Stomach smooth muscle (tissue), 2 donors: ENCODE results near the gene TCEAL3.
"Not testable (repeated sequence)": the region's sequence is repeated elsewhere in the genome, so short reads cannot be mapped to it uniquely, and the experiment has no call there.

Experiments
- H3K27ac ChIP-seq: one replicate; pipeline ENCODE4 v1.7.0; 2013; ENCODE audit warnings: mild to moderate bottlenecking, low read length, inconsistent platforms
- H3K27me3 ChIP-seq, 2 donors: one replicate each; pipeline ENCODE4 v1.7.0; 2013; ENCODE audit warnings: low read length in 2 of 2; ENCODE audit not compliant: insufficient read depth in 2 of 2, control insufficient read depth in 1 of 2
- H3K36me3 ChIP-seq, 2 donors: one replicate each; pipeline ENCODE4 v1.7.0; 2013; ENCODE audit warnings: low read length in 2 of 2; ENCODE audit not compliant: control insufficient read depth in 2 of 2, insufficient read depth in 2 of 2
- H3K4me1 ChIP-seq: one replicate; pipeline ENCODE4 v1.7.0; 2013; ENCODE audit warnings: low read length; ENCODE audit not compliant: control insufficient read depth, insufficient read depth
- H3K4me3 ChIP-seq, 2 donors: one replicate each; pipeline ENCODE4 v1.7.0; 2013; ENCODE audit warnings: low read length in 2 of 2
- H3K9ac ChIP-seq, 2 donors: one replicate each; pipeline ENCODE4 v1.7.0; 2013; ENCODE audit warnings: low read length in 2 of 2, mild to moderate bottlenecking in 1 of 2
- H3K9me3 ChIP-seq, 2 donors: one replicate each; pipeline ENCODE4 v1.7.0; 2013; ENCODE audit warnings: low read length in 2 of 2; ENCODE audit not compliant: control insufficient read depth in 2 of 2
- donor health status: healthy.
- donor health status: Pancreatic carcinoma.

The TCEAL3 gene

DNA sequence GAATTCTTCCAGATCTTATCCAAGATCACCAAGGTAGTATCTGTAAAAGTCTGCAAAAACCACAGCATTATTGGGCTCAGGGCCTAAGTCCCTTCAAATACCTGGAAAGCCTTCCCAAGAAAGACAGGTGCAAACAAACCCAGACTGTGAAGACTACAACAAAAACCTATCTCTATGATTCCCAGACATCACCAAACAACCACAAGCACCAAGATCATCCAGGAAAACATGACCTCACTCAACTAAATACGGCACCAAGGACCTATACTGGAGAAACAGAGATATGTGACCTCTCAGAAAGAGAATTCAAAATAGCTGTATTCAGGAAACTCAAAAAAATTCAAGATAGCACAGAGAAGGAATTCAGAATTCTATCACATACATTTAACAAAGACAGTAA, 36.4 kb downstream of the TCEAL3 start:
- Histone ChIP-seq H3K4me3 (no peak overlapping the region), H3K27me3 (peaks cover 0 to 14% of the 10 kb centered on the region in 2 donors), H3K9ac (no peak overlapping the region)

DNA sequence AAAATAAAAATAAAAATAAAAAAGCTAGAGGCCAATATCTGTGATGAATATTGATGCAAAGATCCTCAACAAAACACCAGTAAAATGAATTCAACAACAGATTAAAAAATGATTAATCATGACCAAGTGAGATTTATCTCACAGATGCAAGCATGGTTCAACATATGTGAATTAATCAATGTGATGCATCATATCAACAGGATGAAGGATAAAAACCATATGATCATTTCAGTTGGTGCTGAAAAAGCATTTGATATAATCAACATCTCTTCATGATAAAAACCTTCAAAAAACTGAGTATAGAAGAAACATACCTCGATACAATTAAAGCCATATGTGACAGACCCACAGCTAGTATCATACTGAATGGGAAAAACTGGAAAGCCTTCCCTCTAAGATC, 39.9 kb downstream of the TCEAL3 start:
- Histone ChIP-seq H3K9me3 (peaks cover 0 to 3% of the 10 kb centered on the region in 2 donors), H3K4me1 (no peaks in the 10 kb centered on the region), H3K4me3 (no peak overlapping the region), H3K27ac (no peak overlapping the region), H3K9ac (no peak overlapping the region), H3K27me3 (peaks cover 0 to 10% of the 10 kb centered on the region in 2 donors), H3K36me3 (no peaks in the 10 kb centered on the region)

More for the DNA sequence above, 36.4 kb downstream of the TCEAL3 start:
- Histone ChIP-seq H3K27ac (no peak overlapping the region), H3K36me3 (no peaks in the 10 kb centered on the region), H3K9me3 (peaks cover 0 to 3% of the 10 kb centered on the region in 2 donors), H3K4me1 (no peaks in the 10 kb centered on the region)

DNA sequence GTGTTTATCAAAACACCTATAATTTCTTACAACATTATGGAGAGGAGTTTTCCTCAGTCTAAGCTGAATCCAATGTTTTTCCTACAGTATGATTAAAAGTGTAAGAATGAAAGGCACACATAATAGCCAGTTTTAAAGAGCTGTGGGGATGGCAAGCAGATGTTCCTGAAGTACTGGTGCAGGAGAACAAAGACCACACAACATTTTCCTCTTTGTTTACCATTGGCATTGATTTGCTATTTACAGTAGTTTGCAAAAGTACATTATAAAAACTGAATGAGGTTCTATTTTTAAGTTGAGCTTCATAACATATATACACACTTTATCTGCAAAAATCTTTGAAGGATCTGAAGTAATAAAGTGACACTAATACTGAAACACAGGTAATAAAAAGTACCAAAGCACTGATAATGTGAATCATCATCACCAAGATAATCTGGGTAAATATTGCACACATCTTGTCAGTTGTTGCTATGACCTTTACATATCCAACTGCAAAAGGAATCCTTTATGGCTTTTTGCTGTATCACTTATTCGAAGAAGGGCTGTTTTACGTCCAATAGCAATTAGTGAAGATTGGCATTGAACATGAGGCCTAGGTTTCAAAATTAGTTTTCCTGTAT, 43.5 kb downstream of the TCEAL3 start:
- Histone ChIP-seq H3K9ac (no peak overlapping the region), H3K4me1 (no peaks in the 10 kb centered on the region), H3K36me3 (no peaks in the 10 kb centered on the region), H3K27ac (no peak overlapping the region), H3K4me3 (no peak overlapping the region), H3K9me3 (no peaks in the 10 kb centered on the region), H3K27me3 (no peaks in the 10 kb centered on the region)

DNA sequence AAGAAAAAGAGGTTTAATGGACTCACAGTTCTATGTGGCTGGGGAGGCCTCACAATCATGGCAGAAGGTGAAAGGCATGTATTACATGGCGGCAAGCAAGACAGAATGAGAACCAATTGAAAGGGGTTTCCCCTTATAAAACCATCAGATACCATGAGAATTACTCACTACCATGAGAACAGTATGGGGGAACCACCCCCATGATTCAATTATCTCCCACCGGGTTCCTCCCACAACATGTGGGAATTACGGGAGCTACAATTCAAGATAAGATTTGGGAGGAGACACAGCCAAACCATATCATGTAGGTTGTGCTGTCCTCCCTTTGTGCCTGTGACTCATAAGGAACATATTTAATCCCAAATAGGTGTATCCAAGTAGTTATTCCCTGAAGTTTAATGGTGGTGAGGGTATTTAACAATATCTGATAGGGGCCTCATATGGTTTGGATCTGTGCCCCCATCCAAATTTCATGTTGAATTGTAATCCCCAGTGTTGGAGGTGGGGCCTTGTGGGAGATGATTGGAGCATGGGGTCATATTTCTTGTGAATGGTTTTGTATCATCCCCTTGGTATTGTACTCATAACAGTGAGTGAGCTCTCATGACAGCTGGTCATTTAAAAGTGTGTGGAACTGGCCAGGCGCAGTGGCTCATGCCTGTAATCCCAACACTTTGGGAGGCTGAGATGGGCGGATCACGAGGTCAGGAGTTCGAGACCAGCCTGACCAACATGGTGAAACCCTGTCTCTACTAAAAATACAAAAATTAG, 47.7 kb downstream of the TCEAL3 start:
- peaks cover 0 to 13% of the 10 kb centered on the region in 2 donors for H3K27me3 ChIP-seq
- H3K27ac ChIP-seq, H3K36me3 ChIP-seq, H3K9ac ChIP-seq, H3K4me3 ChIP-seq, H3K9me3 ChIP-seq, H3K4me1 ChIP-seq: not testable (repeated sequence)

DNA sequence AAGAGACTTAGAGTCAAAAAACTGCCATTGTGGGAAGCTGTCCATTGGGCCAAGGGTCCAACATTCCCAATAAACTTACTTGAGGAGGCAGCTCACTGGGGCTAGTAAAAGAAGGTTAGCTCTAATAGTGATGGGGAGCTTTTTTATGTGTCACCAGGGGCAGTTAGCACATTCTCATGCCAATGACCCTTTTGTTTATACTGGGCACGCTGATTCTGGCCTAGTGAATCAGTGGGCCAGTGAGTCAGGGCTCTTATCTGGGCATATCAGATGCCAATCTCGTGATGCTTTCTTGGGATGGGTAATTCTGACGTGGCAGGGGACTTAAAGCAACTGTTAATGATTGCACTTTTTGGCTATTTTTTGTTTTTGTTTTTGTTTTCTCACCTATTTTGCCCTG, 48.9 kb downstream of the TCEAL3 start:
- H3K27me3 ChIP-seq = peaks cover 0 to 16% of the 10 kb centered on the region in 2 donors
- no peak overlapping the region for H3K27ac ChIP-seq
- H3K4me3 ChIP-seq = no peak overlapping the region
- H3K36me3 ChIP-seq = no peaks in the 10 kb centered on the region
- H3K9ac ChIP-seq = no peak overlapping the region
- H3K4me1 ChIP-seq = no peaks in the 10 kb centered on the region
- no peaks in the 10 kb centered on the region for H3K9me3 ChIP-seq

DNA sequence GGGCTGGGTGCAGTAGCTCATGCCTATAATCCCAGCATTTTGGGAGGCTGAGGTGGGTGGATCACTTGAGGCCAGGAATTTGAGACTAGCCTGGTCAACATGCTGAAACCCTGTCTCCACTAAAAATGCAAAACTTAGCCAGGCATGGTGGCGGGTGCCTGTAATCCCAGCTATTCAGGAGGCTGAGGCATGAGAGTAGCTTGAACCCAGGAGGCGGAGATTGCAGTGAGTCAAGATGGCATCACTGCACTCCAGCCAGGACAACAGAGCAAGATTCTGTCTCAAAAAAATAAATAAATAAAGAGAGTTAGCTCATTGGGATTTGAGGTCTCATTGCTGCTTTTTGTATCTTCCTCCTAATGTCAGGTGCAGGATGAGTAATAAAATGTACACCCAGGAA, 49.3 kb downstream of the TCEAL3 start:
- H3K4me1 ChIP-seq, H3K9me3 ChIP-seq, H3K36me3 ChIP-seq, H3K9ac ChIP-seq, H3K4me3 ChIP-seq, H3K27ac ChIP-seq: not testable (repeated sequence)
- H3K27me3 ChIP-seq = peaks cover under 1 to 16% of the 10 kb centered on the region in 2 donors

DNA sequence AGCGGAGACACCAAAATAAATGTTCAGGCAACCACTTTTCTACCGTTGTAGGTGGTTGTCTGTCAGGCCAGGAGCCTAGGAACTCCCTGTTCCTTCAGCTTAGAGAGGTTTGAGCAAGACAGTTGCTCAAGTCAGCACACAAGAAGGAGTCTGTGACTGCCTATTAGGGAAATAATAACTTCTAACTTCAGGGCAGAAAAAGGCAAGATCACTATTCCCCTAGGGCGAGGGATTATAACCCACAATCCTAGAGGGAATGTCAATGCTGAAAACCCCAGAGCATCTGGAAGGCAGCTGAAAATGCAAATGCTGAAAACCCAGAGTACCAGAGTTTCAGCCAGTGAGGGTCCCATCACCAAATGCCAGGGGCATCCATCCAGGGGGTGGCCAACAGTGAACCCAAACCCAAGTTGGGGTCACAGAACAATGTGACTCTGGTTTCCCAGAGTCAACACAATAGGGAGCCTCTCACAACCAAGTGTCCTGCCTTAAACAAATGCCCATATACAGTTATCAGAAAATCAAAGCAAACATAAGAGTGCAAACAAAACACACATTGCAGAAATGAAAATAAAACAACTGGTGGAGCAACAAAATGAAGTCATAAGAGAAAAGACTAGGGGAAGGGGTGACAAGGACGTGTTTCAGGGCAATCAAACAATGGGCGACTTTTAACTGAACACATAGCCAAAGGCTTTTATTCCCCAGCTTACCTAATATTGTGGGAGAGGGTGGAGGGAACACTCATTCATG, 51.1 kb downstream of the TCEAL3 start:
- no peaks in the 10 kb centered on the region for H3K4me1 ChIP-seq
- H3K27me3 ChIP-seq = peaks cover 5 to 16% of the 10 kb centered on the region in 2 donors
- no peak overlapping the region for H3K27ac ChIP-seq
- H3K36me3 ChIP-seq = no peaks in the 10 kb centered on the region
- H3K4me3 ChIP-seq = no peak overlapping the region
- H3K9ac ChIP-seq = no peak overlapping the region
- H3K9me3 ChIP-seq = no peaks in the 10 kb centered on the region

DNA sequence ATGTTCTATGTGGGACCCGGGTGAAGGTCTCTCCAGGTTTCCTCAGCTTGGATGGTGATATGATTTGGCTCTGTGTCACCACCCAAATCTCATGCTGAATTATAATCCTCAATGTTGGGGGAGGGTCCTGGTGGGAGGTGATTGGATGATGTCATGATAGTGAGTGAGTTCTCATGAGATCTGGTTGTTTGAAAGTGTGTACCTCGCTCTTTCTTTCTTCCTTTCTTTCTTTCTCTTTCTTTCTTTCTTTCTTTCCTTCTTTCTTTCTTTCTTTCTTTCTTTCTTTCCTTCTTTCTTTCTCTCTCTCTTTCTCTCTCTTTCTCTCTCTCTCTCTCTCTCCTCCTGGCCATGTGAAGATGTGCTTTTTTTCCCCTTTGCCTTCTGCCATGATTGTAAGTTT, 51.7 kb downstream of the TCEAL3 start:
- not testable (repeated sequence) for H3K4me1 ChIP-seq, H3K27ac ChIP-seq, H3K36me3 ChIP-seq, H3K9me3 ChIP-seq, H3K9ac ChIP-seq, H3K4me3 ChIP-seq
- H3K27me3 ChIP-seq = peaks cover 5 to 16% of the 10 kb centered on the region in 2 donors
